ENCODE measurements around the gene ZBTB7B.

The ZBTB7B gene

GRCh38 chr1:155040358-155041093 is 37.9 kb downstream of the ZBTB7B start:
- no peak for DNase-seq

GRCh38 chr1:155042789-155043188 is 40.2 kb downstream of the ZBTB7B start:
- no peak for DNase-seq

- no peak for DNase-seq
Observed at GRCh38 chr1:155043301-155043702, 40.7 kb downstream of the ZBTB7B start.

- no peak for DNase-seq
Observed at GRCh38 chr1:155043793-155044192, 41.2 kb downstream of the ZBTB7B start.

GRCh38 chr1:155044365-155044764 is 41.8 kb downstream of the ZBTB7B start:
- DNase-seq, result no peak

GRCh38 chr1:155044812-155045657 is 42.4 kb downstream of the ZBTB7B start:
- peak in 1 of 2 experiments; percentile 53 for DNase-seq

GRCh38 chr1:155048449-155049334 is 46.1 kb downstream of the ZBTB7B start:
- DNase-seq, result no peak

- DNase-seq, result no peak
Observed at GRCh38 chr1:155049651-155050559, 47.3 kb downstream of the ZBTB7B start.

- peak; percentile 49 to 78 for DNase-seq
Observed at GRCh38 chr1:155050560-155051341, 48.1 kb downstream of the ZBTB7B start, which contains the start of gene ADAM15. Gene ADAM15 (plus strand): TSS chr1:155051316. CDS start chr1:155051387, 71 bp downstream.

- DNase-seq, result no peak
Observed at GRCh38 chr1:155051342-155051776, 48.8 kb downstream of the ZBTB7B start.

- peak in 1 of 2 experiments; percentile 10 for DNase-seq
Observed at GRCh38 chr1:155051777-155052398, 49.3 kb downstream of the ZBTB7B start.

- DNase-seq, result no peak
Observed at GRCh38 chr1:155052439-155053395, 50.1 kb downstream of the ZBTB7B start.

GRCh38 chr1:155053531-155054105 is 51.0 kb downstream of the ZBTB7B start:
- no peak for DNase-seq

GRCh38 chr1:155057104-155057503 is 54.5 kb downstream of the ZBTB7B start:
- DNase-seq, result no peak

- no peak for DNase-seq
Observed at GRCh38 chr1:155057788-155058211, 55.2 kb downstream of the ZBTB7B start.

- no peak for DNase-seq
Observed at GRCh38 chr1:155060736-155061135, 58.1 kb downstream of the ZBTB7B start.

- peak in 1 of 2 experiments; percentile 67 for DNase-seq
Observed at GRCh38 chr1:155061381-155062150, 59.0 kb downstream of the ZBTB7B start.

- DNase-seq, result no peak
Observed at GRCh38 chr1:155062151-155062686, 59.6 kb downstream of the ZBTB7B start.
